ENCODE measurements around the gene PAPOLA.
"Not testable (repeated sequence)": the region's sequence is repeated elsewhere in the genome, so short reads cannot be mapped to it uniquely, and the experiment has no call there.

PAPOLA gene

GRCh38 chr14:96501217-96501739, 904 bp upstream of the PAPOLA start:
- peak overlapping the region; percentile 87 for H3K27ac ChIP-seq
- ChIA-PET POLR2A (ENCODE audit: low non-redundant PET) (no interaction called here), CTCF (no interaction called here)
- peak; percentile 12 for DNase-seq (ENCODE audit: low spot score)
- TF ChIP-seq CTCF (conservative IDR thresholded peaks at IDR 0.05; ENCODE audit: low read depth): no peak

- H3K27ac ChIP-seq: peak overlapping the region; percentile 87
- ChIA-PET POLR2A (ENCODE audit: low non-redundant PET) (no interaction called here), CTCF (interaction anchor here (0.7 kb wide), 1 partner anchor 414 kb away, joined by 3 read pairs; no protein-coding TSS in a partner anchor)
Measured at GRCh38 chr14:96502621-96503305, 581 bp downstream of the PAPOLA start.

GRCh38 chr14:96503306-96503679, 1.1 kb downstream of the PAPOLA start:
- POLR2A ChIA-PET (ENCODE audit: low non-redundant PET): no interaction called here
- no peak for DNase-seq (ENCODE audit: low spot score)
- CTCF ChIA-PET: no interaction called here

More at GRCh38 chr14:96502621-96503305, 581 bp downstream of the PAPOLA start:
- peak; percentile 49 for DNase-seq (ENCODE audit: low spot score)
- TF ChIP-seq CTCF (conservative IDR thresholded peaks at IDR 0.05; ENCODE audit: low read depth): no peak

GRCh38 chr14:96504353-96504752, 2.2 kb downstream of the PAPOLA start:
- CTCF ChIA-PET; DNase-seq (ENCODE audit: low spot score); H3K27ac ChIP-seq; POLR2A ChIA-PET (ENCODE audit: low non-redundant PET): not testable (repeated sequence)

More at GRCh38 chr14:96503306-96503679, 1.1 kb downstream of the PAPOLA start:
- TF ChIP-seq CTCF (conservative IDR thresholded peaks at IDR 0.05; ENCODE audit: low read depth): no peak
- peak overlapping the region; percentile 87 for H3K27ac ChIP-seq

- no peak for TF ChIP-seq CTCF (conservative IDR thresholded peaks at IDR 0.05; ENCODE audit: low read depth)
- ChIA-PET CTCF (no interaction called here), POLR2A (ENCODE audit: low non-redundant PET) (no interaction called here)
Measured at GRCh38 chr14:96507723-96508122, 5.5 kb downstream of the PAPOLA start.

GRCh38 chr14:96508900-96509299, 6.7 kb downstream of the PAPOLA start:
- POLR2A ChIA-PET (ENCODE audit: low non-redundant PET): no interaction called here
- CTCF ChIA-PET: no interaction called here
- no peak overlapping the region; the same call in 1 of the 2 replicates for H3K27ac ChIP-seq
- DNase-seq (ENCODE audit: low spot score): no peak
- TF ChIP-seq CTCF (conservative IDR thresholded peaks at IDR 0.05; ENCODE audit: low read depth): no peak

More at GRCh38 chr14:96507723-96508122, 5.5 kb downstream of the PAPOLA start:
- no peak for DNase-seq (ENCODE audit: low spot score)
- no peak overlapping the region; the same call in 1 of the 2 replicates for H3K27ac ChIP-seq

GRCh38 chr14:96509457-96510090, 7.4 kb downstream of the PAPOLA start:
- no peak for DNase-seq (ENCODE audit: low spot score)
- no peak overlapping the region for H3K27ac ChIP-seq
- ChIA-PET POLR2A (ENCODE audit: low non-redundant PET) (no interaction called here), CTCF (no interaction called here)
- no peak for TF ChIP-seq CTCF (conservative IDR thresholded peaks at IDR 0.05; ENCODE audit: low read depth)
